H9 (cell line): Measurements from ENCODE around the gene TCF15. TPM values are rescaled to one million over a fixed set of nuclear protein-coding genes. Genes with fewer than 3 reads are reported as not detected.

Source experiments
- DNase-seq: peaks from one replicate; pipeline ENCODE4 v3.0.0-alpha.2; 2017
- H2AFZ ChIP-seq: one replicate; pipeline ENCODE4 v1.6.1; 2013; ENCODE audit warnings: mild to moderate bottlenecking, low read length, control low read depth, moderate library complexity
- H2AK5ac ChIP-seq: 2 replicates; pipeline ENCODE4 v1.6.1; 2013; ENCODE audit warnings: low read length, control low read depth, mixed read lengths; ENCODE audit not compliant: insufficient read length
- H2BK120ac ChIP-seq: one replicate; pipeline ENCODE4 v1.6.1; 2013; ENCODE audit warnings: low read depth, mild to moderate bottlenecking, low read length, control low read depth, inconsistent platforms; ENCODE audit not compliant: poor library complexity, severe bottlenecking
- H2BK12ac ChIP-seq: 2 replicates; pipeline ENCODE4 v1.6.1; 2013; ENCODE audit warnings: low read length, control low read depth, mixed read lengths, low read depth; ENCODE audit not compliant: insufficient read length
- H2BK15ac ChIP-seq: 2 replicates; pipeline ENCODE4 v1.6.1; 2013; ENCODE audit warnings: low read depth, low read length, control low read depth
- H2BK20ac ChIP-seq: one replicate; pipeline ENCODE4 v1.6.1; 2013; ENCODE audit warnings: low read depth, mild to moderate bottlenecking, low read length, control low read depth, inconsistent platforms; ENCODE audit not compliant: poor library complexity, severe bottlenecking
- H2BK5ac ChIP-seq: 2 replicates; pipeline ENCODE4 v1.6.1; 2013; ENCODE audit warnings: low read length, control low read depth, mixed read lengths; ENCODE audit not compliant: insufficient read length
- H3K14ac ChIP-seq: 2 replicates; pipeline ENCODE4 v1.6.1; 2013; ENCODE audit warnings: low read length, control low read depth; ENCODE audit not compliant: insufficient read depth
- H3K18ac ChIP-seq: 2 replicates; pipeline ENCODE4 v1.6.1; 2013; ENCODE audit warnings: low read depth, mild to moderate bottlenecking, mixed read lengths, low read length, control low read depth; ENCODE audit not compliant: insufficient read length
- H3K23ac ChIP-seq: 2 replicates; pipeline ENCODE4 v1.6.1; 2013; ENCODE audit warnings: low read length, control low read depth, mixed read lengths, low read depth; ENCODE audit not compliant: insufficient read length
- H3K23me2 ChIP-seq: 2 replicates; pipeline ENCODE4 v1.6.1; 2013; ENCODE audit warnings: low read depth, mild to moderate bottlenecking, mixed read lengths, low read length, control low read depth; ENCODE audit not compliant: insufficient read length, poor library complexity, severe bottlenecking
- H3K27ac ChIP-seq: 2 replicates; pipeline ENCODE4 v1.5.1; 2013; ENCODE audit warnings: low read length, control low read depth, mixed read lengths, low read depth; ENCODE audit not compliant: insufficient read length
- H3K27me3 ChIP-seq: 2 replicates; pipeline ENCODE4 v1.6.1; 2013; ENCODE audit warnings: low read length, control low read depth, inconsistent platforms; ENCODE audit not compliant: insufficient read depth
- H3K4ac ChIP-seq: 2 replicates; pipeline ENCODE4 v1.6.1; 2013; ENCODE audit warnings: low read depth, mild to moderate bottlenecking, control low read depth, inconsistent platforms, low read length, moderate library complexity
- H3K4me1 ChIP-seq: 2 replicates; pipeline ENCODE4 v1.6.1; 2013; ENCODE audit warnings: low read length, control low read depth, inconsistent platforms; ENCODE audit not compliant: insufficient read depth
- H3K4me2 ChIP-seq: 2 replicates; pipeline ENCODE4 v1.6.1; 2013; ENCODE audit warnings: low read length, control low read depth, mixed read lengths; ENCODE audit not compliant: insufficient read length, insufficient read depth
- H3K56ac ChIP-seq: 2 replicates; pipeline ENCODE4 v1.6.1; 2013; ENCODE audit warnings: low read depth, mild to moderate bottlenecking, mixed read lengths, low read length, control low read depth; ENCODE audit not compliant: insufficient read length
- H3K79me1 ChIP-seq: 2 replicates; pipeline ENCODE4 v1.6.1; 2013; ENCODE audit warnings: low read depth, mild to moderate bottlenecking, moderate library complexity, low read length, control low read depth, inconsistent platforms; ENCODE audit not compliant: insufficient read depth, poor library complexity, severe bottlenecking
- H3K79me2 ChIP-seq: 2 replicates; pipeline ENCODE4 v1.6.1; 2013; ENCODE audit warnings: low read length, control low read depth, inconsistent platforms; ENCODE audit not compliant: insufficient read depth
- H3K9ac ChIP-seq: 2 replicates; pipeline ENCODE4 v1.6.1; 2013; ENCODE audit warnings: low read length, control low read depth, mixed read lengths; ENCODE audit not compliant: insufficient read length; ENCODE audit errors: extremely low read depth
- H3K9me3 ChIP-seq: one replicate; pipeline ENCODE4 v1.6.1; 2013; ENCODE audit warnings: low read depth, low read length, inconsistent platforms; ENCODE audit not compliant: control insufficient read depth
- H3T11ph ChIP-seq: one replicate; pipeline ENCODE4 v1.6.1; 2013; ENCODE audit warnings: mild to moderate bottlenecking, low read length, control low read depth, inconsistent platforms
- H4K20me1 ChIP-seq: one replicate; pipeline ENCODE4 v1.6.1; 2013; ENCODE audit not compliant: control insufficient read depth, insufficient read length, insufficient read depth
- H4K5ac ChIP-seq: 2 replicates; pipeline ENCODE4 v1.6.1; 2013; ENCODE audit warnings: low read depth, mild to moderate bottlenecking, mixed read lengths, low read length, control low read depth; ENCODE audit not compliant: insufficient read length
- H4K8ac ChIP-seq: replicated peaks from 2 replicates; pipeline ENCODE4 v1.6.1; 2013; ENCODE audit warnings: low read length, control low read depth, mixed read lengths, low read depth; ENCODE audit not compliant: insufficient read length
- H4K91ac ChIP-seq: 2 replicates; pipeline ENCODE4 v1.6.1; 2013; ENCODE audit warnings: low read depth, mild to moderate bottlenecking, moderate library complexity, mixed read lengths, low read length, control low read depth; ENCODE audit not compliant: insufficient read length
- H3K27ac Mint-ChIP-seq, 3 experiments: 2 replicates in 2 of 3; 3 replicates in 1 of 3; pipeline ENCODE4 v1.8.0; 2020 to 2021; ENCODE audit warnings: mixed read lengths in 3 of 3, mild to moderate bottlenecking in 1 of 3, moderate library complexity in 1 of 3
- H3K27me3 Mint-ChIP-seq: 2 replicates; pipeline ENCODE4 v1.8.0; 2021; ENCODE audit warnings: low read depth, mild to moderate bottlenecking, moderate library complexity, mixed read lengths
- H3K36me3 Mint-ChIP-seq, 3 experiments: 2 replicates in 2 of 3; 3 replicates in 1 of 3; pipeline ENCODE4 v1.8.0; 2020 to 2021; ENCODE audit warnings: low read depth in 3 of 3, mixed read lengths in 3 of 3; ENCODE audit not compliant: insufficient read depth in 1 of 3
- H3K4me1 Mint-ChIP-seq, 2 experiments: 2 replicates each; pipeline ENCODE4 v1.8.0; 2020; ENCODE audit warnings: mixed read lengths in 2 of 2
- H3K4me3 Mint-ChIP-seq, 2 experiments: 2 replicates in 1 of 2; 3 replicates in 1 of 2; pipeline ENCODE4 v1.8.0; 2020 to 2021; ENCODE audit warnings: mild to moderate bottlenecking in 2 of 2, mixed read lengths in 2 of 2, moderate library complexity in 1 of 2
- H3K9me3 Mint-ChIP-seq, 2 experiments: 2 replicates in 1 of 2; 3 replicates in 1 of 2; pipeline ENCODE4 v1.8.0; 2020; ENCODE audit warnings: mild to moderate bottlenecking in 2 of 2, mixed read lengths in 2 of 2, moderate library complexity in 1 of 2
- CTCF ChIP-seq: fragments of 200-600 bp; sonication (generic); conservative IDR thresholded peaks from 3 replicates; pipeline ENCODE4 v1.8.0; 2021; ENCODE audit warnings: antibody characterized with exemption, mild to moderate bottlenecking
- WGBS: extraction: QIAGEN DNeasy Blood & Tissue Kit; methylation state at CpG from one replicate; pipeline ENCODE4 v1.1.7; 2013; ENCODE audit warnings: missing lambda C conversion rate, low lambda C conversion rate, mixed read lengths; ENCODE audit not compliant: insufficient read length; ENCODE audit errors: extremely low coverage; 5-methylcytosine and 5-hydroxymethylcytosine counted together
- total RNA-seq: library from RNA; stranded (reverse); gene quantifications from 2 replicates; pipeline ENCODE4 v1.2.1, GENCODE V29; 2021

The TCF15 gene
- total RNA-seq, 1 experiment from 2014 or later: 2.0 TPM

- no peak overlapping the region for H4K8ac ChIP-seq
- H3K56ac ChIP-seq: no peak overlapping the region
- no peak overlapping the region for H4K91ac ChIP-seq
- no peaks in the 10 kb centered on the region for H4K20me1 ChIP-seq
- H2AFZ ChIP-seq: no peak overlapping the region
- no peak overlapping the region for H3K18ac ChIP-seq
- H4K5ac ChIP-seq: no peak overlapping the region
- DNase-seq: no peak
- no peak overlapping the region for H2BK120ac ChIP-seq
- no CpG with 5 or more reads among the region's 2 CpGs for WGBS
- H3K14ac ChIP-seq: no peak overlapping the region
- H2BK12ac ChIP-seq: no peak overlapping the region
- Mint-ChIP-seq H3K36me3 (no peaks in the 10 kb centered on the region), H3K9me3 (no peaks in the 10 kb centered on the region), H3K27me3 (peaks cover 22% of the 10 kb centered on the region), H3K4me3 (no peak overlapping the region), H3K27ac (no peak overlapping the region), H3K4me1 (peaks cover 9% of the 10 kb centered on the region in 2 experiments)
- no peaks in the 10 kb centered on the region for H3K79me2 ChIP-seq
- no peaks in the 10 kb centered on the region for H3K9me3 ChIP-seq
- no peaks in the 10 kb centered on the region for H3K4me1 ChIP-seq
- H2AK5ac ChIP-seq: no peak overlapping the region
- no peak overlapping the region for H3K4ac ChIP-seq
- no peaks in the 10 kb centered on the region for H3K27me3 ChIP-seq
- no peaks in the 10 kb centered on the region for H3K23me2 ChIP-seq
- H3T11ph ChIP-seq: no peak overlapping the region
- H3K9ac ChIP-seq: no peak overlapping the region
- TF ChIP-seq CTCF: no peak
- no peak overlapping the region for H2BK20ac ChIP-seq
- H2BK5ac ChIP-seq: no peak overlapping the region
- no peaks in the 10 kb centered on the region for H3K79me1 ChIP-seq
- no peak overlapping the region for H2BK15ac ChIP-seq
- no peak overlapping the region for H3K23ac ChIP-seq
- no peak overlapping the region for H3K27ac ChIP-seq
- H3K4me2 ChIP-seq: no peak overlapping the region
Observed at GRCh38 chr20:626579-626978, 16.5 kb upstream of the TCF15 start.
